Left lung (tissue), 10 donors: ENCODE results near the gene ROGDI. TPM values are rescaled to one million over a fixed set of nuclear protein-coding genes. Genes with fewer than 3 reads are reported as not detected.

Source experiments
- ATAC-seq: fragments of 200-7000 bp; cut with Tn5 transposase; one replicate; pipeline ENCODE4 v1.9.1; 2020; ENCODE audit warnings: moderate library complexity
- DNase-seq, 4 donors: peaks; one replicate each; pipeline ENCODE4 v3.0.0-alpha.2; 2013 to 2020
- H3K27ac ChIP-seq, 2 donors: fragments of 200-600 bp; sonication (generic) in 1 of 2; one replicate each; pipeline versions ENCODE4 v1.5.0 to v1.8.0; 2020 to 2021
- H3K27me3 ChIP-seq, 2 donors: fragments of 200-600 bp; sonication (generic) in 1 of 2; one replicate each; pipeline versions ENCODE4 v1.5.0 to v1.8.0; 2020 to 2021
- H3K36me3 ChIP-seq, 2 donors: fragments of 200-600 bp; sonication (generic) in 1 of 2; one replicate each; pipeline versions ENCODE4 v1.5.0 to v1.8.0; 2020 to 2021
- H3K4me1 ChIP-seq, 2 donors: fragments of 200-600 bp; one replicate each; pipeline ENCODE4 v1.8.0; 2021
- H3K4me3 ChIP-seq, 2 donors: fragments of 200-600 bp; sonication (generic) in 1 of 2; one replicate each; pipeline versions ENCODE4 v1.5.0 to v1.8.0; 2020 to 2021; ENCODE audit warnings: mild to moderate bottlenecking in 1 of 2
- H3K9me3 ChIP-seq, 2 donors: fragments of 200-600 bp; sonication (generic) in 1 of 2; one replicate each; pipeline versions ENCODE4 v1.5.0 to v1.8.0; 2020 to 2021
- CTCF ChIP-seq, 2 donors: fragments of 200-600 bp; sonication (generic) in 1 of 2; IDR thresholded peaks; one replicate each; pipeline versions ENCODE4 v1.5.0 to v1.8.0; 2021; ENCODE audit warnings: antibody characterized with exemption in 2 of 2
- intact Hi-C, 2 donors: fragments of 100-400 bp; cut with DNase I; formaldehyde crosslinking; loops; one replicate each; pipeline versions ENCODE4 v1.11.2 to v1.14.2; 2022
- polyA plus RNA-seq, 6 donors: library from polyadenylated mRNA; unstranded; fragments of 120-200 nt; gene quantifications; one replicate each; pipeline ENCODE4 v1.2.1, GENCODE V29; 2013; ENCODE audit not compliant: insufficient read length in 6 of 6
- total RNA-seq, 2 donors: library from RNA; stranded (reverse); fragmentation: NEBNext Ultra II Directional; extraction: Animal tissue kit (Norgen Biotek cat#: 25700); gene quantifications; one replicate each; pipeline ENCODE4 v1.2.1, GENCODE V29; 2021
- donor health status: DM: no; HTN: yes; CAD: no.
- donor health status: DM: no; HTN: no; CAD: no.

The ROGDI gene
- total and polyA plus RNA-seq, 8 donors: 15.7 to 46.4 (median 30.3) TPM

- H3K4me1 ChIP-seq: peaks cover 13 to 33% of the 10 kb centered on the region in 2 donors
- peak overlapping the region; percentile 87 to 89 for H3K27ac ChIP-seq
- no peaks in the 10 kb centered on the region for H3K27me3 ChIP-seq
- H3K4me3 ChIP-seq: peak overlapping the region; percentile 47 to 99
- H3K36me3 ChIP-seq: peaks cover 0 to 15% of the 10 kb centered on the region in 2 donors
- intact Hi-C loops: no loop called here
- TF ChIP-seq CTCF (IDR thresholded peaks at IDR 0.05): no peak
- no peaks in the 10 kb centered on the region for H3K9me3 ChIP-seq
- ATAC-seq (peak; percentile 90), DNase-seq (peak; percentile 92 to 98 (median 97))
Measured at GRCh38 chr16:4768549-4769305, 33.7 kb downstream of the ROGDI start.

- H3K27me3 ChIP-seq: no peaks in the 10 kb centered on the region
- H3K27ac ChIP-seq: peak overlapping the region; percentile 87 to 89
- peak in 2 of 4 donors; percentile 24 to 44 for DNase-seq
- no peaks in the 10 kb centered on the region for H3K9me3 ChIP-seq
- peak overlapping the region; percentile 47 to 99 for H3K4me3 ChIP-seq
- no peak for TF ChIP-seq CTCF (IDR thresholded peaks at IDR 0.05)
- peak; percentile 5 for ATAC-seq
- intact Hi-C loops: no loop called here
- H3K36me3 ChIP-seq: peaks cover 0 to 23% of the 10 kb centered on the region in 2 donors
- H3K4me1 ChIP-seq: peaks cover 13 to 33% of the 10 kb centered on the region in 2 donors
Measured at GRCh38 chr16:4767872-4768548, 34.4 kb downstream of the ROGDI start.

GRCh38 chr16:4766875-4767628 lies 35.4 kb downstream of the ROGDI start, which contains the start of gene ZNF500:
Gene ZNF500 (minus strand): TSS chr16:4767162. CDS start chr16:4765978, 1,184 bp downstream.
- peaks cover 13 to 33% of the 10 kb centered on the region in 2 donors for H3K4me1 ChIP-seq
- intact Hi-C loops: no loop called here

More at GRCh38 chr16:4766875-4767628, 35.4 kb downstream of the ROGDI start, which contains the start of gene ZNF500:
- Histone ChIP-seq H3K36me3 (peaks cover 0 to 32% of the 10 kb centered on the region in 2 donors), H3K4me3 (peak within 1 kb of the TSS; percentile 97 to 99), H3K9me3 (no peaks in the 10 kb centered on the region), H3K27ac (peak within 1 kb of the TSS; percentile 87 to 89), H3K27me3 (no peaks in the 10 kb centered on the region)
- no peak for TF ChIP-seq CTCF (IDR thresholded peaks at IDR 0.05)
- ATAC-seq (peak; percentile 95), DNase-seq (peak; percentile 96 to 98 (median 98))
